Chondrocyte (in vitro differentiated cells): ENCODE results near the gene TENM3. TPM values are rescaled to one million over a fixed set of nuclear protein-coding genes. Genes with fewer than 3 reads are reported as not detected.

Source experiments
- DNase-seq: peaks from one replicate; pipeline ENCODE4 v3.0.0; 2021; ENCODE audit warnings: mixed read lengths, low spot score
- H3K27ac Mint-ChIP-seq: one replicate; pipeline ENCODE4 v1.8.0; 2021; ENCODE audit warnings: mild to moderate bottlenecking, moderate library complexity, mixed read lengths; ENCODE audit not compliant: unreplicated experiment
- H3K27me3 Mint-ChIP-seq: 2 replicates; pipeline ENCODE4 v1.8.0; 2021; ENCODE audit warnings: low read depth, mixed read lengths
- H3K36me3 Mint-ChIP-seq: 2 replicates; pipeline ENCODE4 v1.8.0; 2021; ENCODE audit warnings: low read depth, mixed read lengths
- H3K4me1 Mint-ChIP-seq: 2 replicates; pipeline ENCODE4 v1.8.0; 2021; ENCODE audit warnings: low read depth, mild to moderate bottlenecking, mixed read lengths
- H3K4me3 Mint-ChIP-seq: one replicate; pipeline ENCODE4 v1.8.0; 2021; ENCODE audit warnings: mild to moderate bottlenecking, moderate library complexity, mixed read lengths; ENCODE audit not compliant: unreplicated experiment
- H3K9me3 Mint-ChIP-seq: 2 replicates; pipeline ENCODE4 v1.8.0; 2021; ENCODE audit warnings: low read depth, mixed read lengths
- CTCF ChIP-seq: fragments of 200-600 bp; sonication (generic); IDR thresholded peaks from 2 replicates; pipeline ENCODE4 v1.5.0; 2021; ENCODE audit warnings: antibody characterized with exemption, mild to moderate bottlenecking, moderate library complexity
- total RNA-seq: library from RNA; stranded (reverse); gene quantifications from 3 replicates; pipeline ENCODE4 v1.2.1, GENCODE V29; 2021

Gene TENM3
- total RNA-seq, 1 donor from 2014 or later: 87.6 TPM

DNA sequence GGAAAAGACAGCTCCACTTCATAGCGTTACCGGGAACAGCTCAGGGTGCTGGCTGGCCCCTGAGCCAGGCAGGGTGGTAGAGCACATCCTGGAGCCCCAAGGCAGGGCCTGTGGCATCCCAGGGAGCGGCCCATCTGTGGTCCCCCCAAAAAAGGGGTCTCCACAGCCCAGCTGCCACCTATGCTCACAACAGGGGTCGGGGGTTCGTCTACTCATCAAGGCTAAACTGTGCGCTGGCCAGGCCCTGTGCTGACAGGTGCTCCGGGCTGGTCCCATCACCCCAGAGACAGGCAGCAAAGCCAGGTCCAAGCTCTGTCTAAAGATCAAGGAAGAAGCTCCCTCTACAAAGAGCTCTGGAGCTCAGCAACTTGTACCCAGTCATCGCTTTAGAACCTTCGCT is 596.1 kb downstream of the TENM3 start:
- Mint-ChIP-seq H3K27ac (no peak overlapping the region), H3K4me3 (no peak overlapping the region), H3K9me3 (peaks cover 5% of the 10 kb centered on the region), H3K27me3 (peaks cover 23% of the 10 kb centered on the region), H3K4me1 (peaks cover 3% of the 10 kb centered on the region), H3K36me3 (no peaks in the 10 kb centered on the region)
- TF ChIP-seq CTCF: no peak
- no peak for DNase-seq

GRCh38 chr4:182840108-182840507 is 596.9 kb downstream of the TENM3 start:
- DNase-seq: no peak
- no peak for TF ChIP-seq CTCF

GRCh38 chr4:182842104-182842600 is 599.0 kb downstream of the TENM3 start:
- Mint-ChIP-seq H3K9me3 (peaks cover 5% of the 10 kb centered on the region), H3K4me3 (no peak overlapping the region), H3K27me3 (peaks cover 7% of the 10 kb centered on the region), H3K4me1 (peaks cover 3% of the 10 kb centered on the region), H3K36me3 (no peaks in the 10 kb centered on the region), H3K27ac (no peak overlapping the region)
- no peak for DNase-seq
- TF ChIP-seq CTCF: no peak

More at GRCh38 chr4:182840108-182840507, 596.9 kb downstream of the TENM3 start:
- H3K36me3 Mint-ChIP-seq: no peaks in the 10 kb centered on the region
- H3K4me3 Mint-ChIP-seq: no peak overlapping the region
- H3K4me1 Mint-ChIP-seq: peaks cover 3% of the 10 kb centered on the region
- H3K27me3 Mint-ChIP-seq: peaks cover 18% of the 10 kb centered on the region
- H3K9me3 Mint-ChIP-seq: peaks cover 5% of the 10 kb centered on the region
- no peak overlapping the region for H3K27ac Mint-ChIP-seq

GRCh38 chr4:182842759-182843390 is 599.7 kb downstream of the TENM3 start:
- peaks cover 7% of the 10 kb centered on the region for H3K27me3 Mint-ChIP-seq
- H3K27ac Mint-ChIP-seq: no peak overlapping the region
- no peak for DNase-seq
- H3K9me3 Mint-ChIP-seq: peaks cover 5% of the 10 kb centered on the region
- no peaks in the 10 kb centered on the region for H3K36me3 Mint-ChIP-seq
- peaks cover 3% of the 10 kb centered on the region for H3K4me1 Mint-ChIP-seq
- H3K4me3 Mint-ChIP-seq: no peak overlapping the region
- TF ChIP-seq CTCF: no peak

- no peak overlapping the region for H3K4me3 Mint-ChIP-seq
- H3K27me3 Mint-ChIP-seq: peaks cover 7% of the 10 kb centered on the region
- H3K27ac Mint-ChIP-seq: no peak overlapping the region
- no peaks in the 10 kb centered on the region for H3K36me3 Mint-ChIP-seq
- TF ChIP-seq CTCF: no peak
- H3K9me3 Mint-ChIP-seq: peaks cover 5% of the 10 kb centered on the region
- no peak for DNase-seq
- peaks cover 3% of the 10 kb centered on the region for H3K4me1 Mint-ChIP-seq
Observed at GRCh38 chr4:182843808-182844325, 600.7 kb downstream of the TENM3 start.
